ENCODE data around the gene C3orf70.
"Not testable (repeated sequence)": the region's sequence is repeated elsewhere in the genome, so short reads cannot be mapped to it uniquely, and the experiment has no call there.

The C3orf70 gene

GRCh38 chr3:185151101-185151963 lies 1.5 kb downstream of the C3orf70 start:
- DNase-seq: no peak

- no peak for DNase-seq
Observed at GRCh38 chr3:185150561-185150960, 2.3 kb downstream of the C3orf70 start.

GRCh38 chr3:185149591-185149990 lies 3.3 kb downstream of the C3orf70 start:
- DNase-seq: no peak

DNA sequence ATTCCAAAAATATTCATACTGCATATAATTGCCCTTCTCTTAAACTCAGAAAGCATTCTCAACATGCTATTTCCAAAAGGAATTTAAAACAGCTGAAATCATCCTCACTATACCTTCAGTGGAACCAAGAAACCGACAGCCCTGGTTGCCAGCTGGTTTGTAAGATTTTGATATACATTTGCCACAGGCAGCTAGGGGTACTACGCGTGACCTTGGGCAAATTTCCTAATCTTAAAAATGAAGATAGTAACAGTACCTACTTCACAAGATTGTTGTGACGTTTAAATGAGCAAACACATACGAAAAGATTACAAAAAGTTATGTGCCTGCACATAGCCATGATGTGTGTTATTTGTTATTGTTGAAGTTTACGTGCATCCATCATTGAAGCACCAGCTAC lies 7.3 kb downstream of the C3orf70 start:
- no peak for DNase-seq

- DNase-seq: no peak
Observed at GRCh38 chr3:185144784-185145183, 8.1 kb downstream of the C3orf70 start.

DNA sequence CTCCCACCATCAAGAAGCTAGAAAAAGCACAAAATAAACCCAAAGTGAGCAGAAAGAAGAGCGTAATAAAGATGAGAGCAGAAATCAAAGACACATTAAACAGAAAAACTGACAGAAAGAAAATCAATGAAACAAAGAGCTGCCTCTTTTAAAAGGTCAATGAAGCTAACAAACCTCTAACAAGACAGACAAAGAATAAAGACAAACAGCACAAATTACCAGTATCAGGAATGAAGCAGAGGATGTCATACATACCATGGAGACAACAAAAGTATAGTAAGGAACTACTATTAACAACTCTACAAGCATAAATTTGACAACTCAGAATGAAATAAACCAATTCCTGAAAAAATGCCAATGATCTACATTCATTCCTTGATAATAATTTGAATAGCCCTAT lies 15.0 kb downstream of the C3orf70 start:
- no peak for DNase-seq

GRCh38 chr3:185134509-185134908 lies 18.4 kb downstream of the C3orf70 start:
- no peak for DNase-seq

DNA sequence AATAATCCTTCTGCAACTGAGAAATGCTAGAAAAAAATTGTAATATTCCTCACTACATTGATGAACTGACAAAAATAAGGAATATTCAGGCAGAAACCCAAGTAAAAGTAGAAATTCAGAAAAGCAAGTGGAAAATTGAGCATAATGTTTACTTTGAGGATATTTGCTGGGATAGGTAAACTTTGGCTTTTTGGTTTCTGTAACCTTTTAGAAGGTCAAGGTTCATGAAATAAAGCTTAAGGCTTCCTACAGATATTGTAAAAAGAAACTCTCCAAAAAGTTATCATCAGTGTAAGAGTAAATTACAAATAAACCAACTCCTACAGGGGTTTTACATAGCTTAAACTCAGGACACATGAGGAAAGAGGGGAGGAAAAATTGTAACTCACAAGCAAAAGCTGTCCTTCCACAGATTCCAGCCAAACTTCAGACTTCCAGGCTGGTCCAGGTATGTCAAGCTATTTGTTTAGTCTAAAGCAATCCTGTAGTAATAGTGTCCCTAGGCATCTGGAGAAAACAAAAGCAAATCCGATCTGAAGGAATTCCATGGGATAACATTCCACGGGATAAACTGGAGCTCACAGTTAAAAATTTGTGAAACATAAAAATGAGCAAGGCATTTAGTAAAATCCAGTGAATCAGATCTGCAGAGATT lies 21.1 kb downstream of the C3orf70 start:
- no peak for DNase-seq

DNA sequence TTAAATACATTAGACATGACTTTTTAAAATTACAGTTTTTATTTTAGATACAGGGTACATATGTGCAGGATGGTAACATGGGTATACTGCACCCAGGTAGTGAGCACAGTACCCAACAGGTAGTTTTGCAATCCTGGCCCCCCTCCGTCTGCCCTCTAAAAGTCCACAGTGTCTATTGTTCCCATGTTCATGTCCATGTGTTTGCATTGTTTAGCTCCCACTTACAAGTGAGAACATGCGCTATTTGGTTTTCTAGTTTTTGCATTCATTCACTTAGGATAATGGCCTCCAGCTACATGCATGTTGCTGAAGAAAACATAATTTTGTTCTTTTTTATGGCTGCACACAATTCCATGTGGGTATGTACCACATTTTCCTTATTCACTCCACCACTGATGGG lies 23.8 kb downstream of the C3orf70 start:
- no peak for DNase-seq

- DNase-seq: no peak
Observed at GRCh38 chr3:185126201-185126600, 26.7 kb downstream of the C3orf70 start.

DNA sequence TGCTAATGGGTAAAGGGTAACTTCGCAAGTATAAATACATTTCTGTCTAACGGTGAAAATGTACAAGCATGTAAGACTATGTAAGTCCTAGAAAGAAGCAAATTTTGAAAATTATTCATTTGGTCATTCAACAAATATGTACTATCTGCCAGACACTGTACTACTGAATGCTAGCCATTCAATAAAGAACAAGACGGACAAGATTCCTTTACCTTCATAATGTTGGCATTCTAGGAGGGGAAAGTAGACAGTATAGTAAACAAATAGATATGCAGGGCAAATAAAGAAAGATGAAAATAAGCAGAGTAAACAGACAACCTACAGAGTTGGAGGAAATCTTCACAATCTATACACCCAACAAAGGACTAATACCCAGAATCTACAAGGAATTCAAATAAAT lies 32.7 kb downstream of the C3orf70 start:
- no peak for DNase-seq

DNA sequence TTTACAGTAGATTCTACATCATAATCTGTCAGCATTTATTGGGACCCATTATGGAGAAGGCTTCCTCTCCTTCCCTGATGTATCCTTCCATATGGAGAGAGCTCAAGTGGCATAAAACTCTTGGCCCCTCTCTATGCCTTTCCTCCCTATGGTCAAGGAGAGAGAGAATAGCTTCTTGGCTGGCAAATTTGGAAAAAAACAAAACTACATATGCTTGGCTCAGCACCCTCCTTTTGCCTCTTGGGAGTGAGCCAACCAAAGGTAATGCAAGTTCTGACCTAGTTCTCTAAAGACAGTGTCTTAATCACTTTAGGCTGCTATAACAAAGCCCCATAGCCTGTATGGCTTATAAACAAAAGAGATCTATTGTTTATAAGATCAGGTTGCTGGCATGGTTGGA lies 37.5 kb downstream of the C3orf70 start:
- no peak for DNase-seq

DNA sequence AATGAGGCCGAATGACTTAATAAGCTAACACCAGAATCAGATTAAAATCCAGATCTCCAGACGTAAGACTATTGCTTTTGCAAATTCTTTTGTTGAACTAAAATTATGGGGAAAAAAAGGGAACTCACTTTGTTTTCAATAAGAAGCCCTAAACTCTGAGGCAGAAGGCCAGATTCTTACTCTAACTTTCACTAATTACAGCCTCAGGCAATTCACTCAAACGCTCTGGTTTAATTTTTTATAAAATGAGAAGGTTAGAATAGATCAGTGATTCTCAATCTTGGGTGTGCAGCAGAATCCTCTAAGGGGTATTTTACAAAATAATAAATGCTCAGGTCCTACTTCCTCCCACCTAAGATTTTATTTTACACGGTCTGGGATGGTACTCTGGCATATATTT lies 38.1 kb downstream of the C3orf70 start:
- no peak for DNase-seq

GRCh38 chr3:185112186-185112585 lies 40.7 kb downstream of the C3orf70 start:
- DNase-seq: no peak

GRCh38 chr3:185109012-185109411 lies 43.8 kb downstream of the C3orf70 start:
- not testable (repeated sequence) for DNase-seq

GRCh38 chr3:185106256-185106890 lies 46.5 kb downstream of the C3orf70 start:
- not testable (repeated sequence) for DNase-seq

DNA sequence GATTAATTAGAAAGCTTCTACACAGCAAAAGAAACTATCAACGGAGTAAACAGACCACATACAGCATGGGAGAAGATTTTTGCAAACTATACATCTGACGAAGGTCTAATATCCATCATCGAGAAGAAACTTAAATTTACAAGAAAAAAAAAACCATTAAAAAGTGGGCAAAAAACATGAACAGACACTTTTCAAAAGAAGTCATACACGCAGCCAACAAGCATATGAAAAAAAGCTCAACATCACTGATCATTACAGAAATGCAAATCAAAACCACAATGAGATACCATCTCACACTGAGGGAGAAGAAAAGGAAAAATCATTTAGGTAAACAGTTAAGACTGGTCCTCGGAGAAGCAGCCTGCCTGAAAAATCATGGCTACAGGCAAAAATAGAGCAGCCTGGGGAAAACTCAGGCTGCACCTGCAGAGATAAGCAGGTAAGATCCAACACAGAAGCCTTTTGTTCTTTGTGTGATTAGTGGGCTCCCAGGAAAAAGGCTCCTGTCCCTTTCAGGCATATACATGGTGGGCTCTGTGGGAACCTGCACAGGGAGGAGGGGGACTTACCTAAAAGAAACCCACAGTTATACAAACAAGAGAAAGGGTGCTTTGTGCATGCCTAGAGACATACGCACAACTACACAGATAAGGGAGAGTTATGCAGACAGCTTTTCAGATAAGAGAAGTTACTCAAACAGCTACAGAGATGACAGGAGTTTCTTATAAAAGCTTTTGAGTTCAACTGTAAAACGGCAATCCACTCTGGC lies 49.3 kb downstream of the C3orf70 start:
- no peak for DNase-seq

DNA sequence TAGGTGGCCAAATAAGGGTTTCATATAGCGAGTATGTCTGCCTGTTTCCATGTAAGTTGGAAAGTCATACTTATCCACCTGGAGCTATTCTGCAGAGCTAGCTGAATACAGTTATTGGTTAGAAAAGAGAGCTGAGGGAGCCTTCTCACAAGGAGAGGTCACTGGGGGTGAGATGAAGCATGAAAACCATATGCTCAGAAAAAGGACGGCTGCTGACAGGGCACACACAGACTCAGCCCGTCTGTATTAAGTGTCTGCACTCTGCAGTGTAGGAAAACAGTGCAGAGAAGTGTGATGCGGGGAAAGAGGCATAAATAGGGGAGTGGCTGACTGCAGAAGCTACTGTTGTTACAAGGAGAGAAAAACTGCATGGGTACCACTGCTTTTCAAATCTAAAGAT lies 58.2 kb downstream of the C3orf70 start:
- DNase-seq: no peak

DNA sequence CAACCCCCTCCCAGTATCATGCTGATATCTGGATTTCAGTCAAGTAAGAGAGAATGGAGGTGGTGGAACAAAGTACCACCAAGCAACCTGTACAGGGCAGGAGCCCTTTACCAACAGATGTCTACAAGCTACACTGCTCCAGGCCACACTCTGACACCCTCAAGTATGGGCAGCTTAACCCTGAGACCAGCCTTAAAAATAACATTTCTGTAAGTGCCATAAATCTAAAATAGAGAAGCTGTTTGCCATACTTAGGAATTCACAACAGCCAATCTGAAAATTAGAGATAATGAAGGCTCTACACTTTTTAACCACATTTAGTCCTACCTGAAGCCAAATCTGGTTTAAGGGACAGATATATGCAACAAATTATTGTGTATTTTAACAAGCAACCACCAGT lies 59.7 kb downstream of the C3orf70 start:
- no peak for DNase-seq

- no peak for DNase-seq
Observed at GRCh38 chr3:185090811-185091210, 62.0 kb downstream of the C3orf70 start.

DNA sequence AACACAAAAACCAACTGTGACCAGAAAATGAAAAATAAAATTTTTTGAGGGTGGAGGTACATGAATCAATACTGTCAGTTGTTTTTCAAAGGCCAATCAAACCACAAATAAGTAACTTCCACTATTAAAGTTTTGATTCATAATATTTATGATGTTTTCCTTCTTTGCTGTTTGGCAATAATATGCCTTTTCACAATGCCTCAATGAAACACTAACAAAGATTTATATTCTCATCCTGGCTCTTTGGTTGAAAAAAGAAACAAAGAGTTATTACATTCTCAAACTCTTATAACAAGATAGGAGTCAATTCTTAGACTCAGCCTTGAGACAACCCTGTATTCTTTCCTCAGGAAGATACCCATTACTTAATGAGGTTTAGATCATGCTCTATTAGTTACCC lies 63.1 kb downstream of the C3orf70 start:
- DNase-seq: no peak

DNA sequence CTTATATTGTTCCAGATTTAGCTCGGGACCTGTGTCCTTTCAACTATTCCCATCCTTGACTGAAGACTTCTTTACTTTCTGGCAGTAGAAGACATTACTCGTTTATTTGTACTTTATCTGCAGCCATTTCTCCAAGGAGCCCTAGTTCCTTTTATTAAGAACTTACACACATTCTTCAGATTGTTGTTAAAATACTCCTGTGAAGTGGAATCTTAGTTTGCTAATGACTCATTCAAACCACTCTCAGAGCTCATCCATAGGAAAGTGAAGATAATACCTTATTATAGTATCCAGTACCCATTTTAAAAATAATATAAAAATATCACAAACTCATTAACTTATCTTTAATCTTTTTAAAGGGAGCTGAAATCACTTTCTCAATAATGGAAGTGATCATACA lies 63.5 kb downstream of the C3orf70 start:
- no peak for DNase-seq

DNA sequence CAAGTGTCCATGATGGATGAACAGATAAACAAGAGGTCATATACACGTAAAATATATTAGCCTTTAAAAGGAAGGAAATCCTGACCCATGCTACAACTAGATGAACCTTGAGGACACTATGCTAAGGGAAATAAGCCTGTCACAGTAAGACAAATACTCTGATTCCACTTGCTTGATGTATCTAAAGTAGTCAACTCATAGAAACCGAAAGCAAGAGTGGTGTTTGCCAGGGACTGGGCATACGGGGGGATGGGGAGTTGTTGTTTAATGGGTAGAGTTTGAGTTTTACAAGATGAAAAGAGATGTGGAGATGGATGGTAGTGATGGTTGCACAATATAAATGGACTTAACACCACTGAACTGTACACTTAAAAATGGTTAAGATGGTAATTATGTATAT lies 65.4 kb downstream of the C3orf70 start:
- no peak for DNase-seq

Data from CD4-positive, alpha-beta T cell treated with Interleukin-10 for 1 hour (primary cell).